Omental fat pad (tissue), 4 donors: ENCODE measurements around the gene WWC1. TPM values are rescaled to one million over a fixed set of nuclear protein-coding genes. Genes with fewer than 3 reads are reported as not detected.

Experiments used
- ATAC-seq: fragments of 150-250 bp; one replicate; pipeline ENCODE4 v1.9.1; 2016; ENCODE audit warnings: mild to moderate bottlenecking, moderate library complexity; ENCODE audit not compliant: low FRiP score
- DNase-seq: peaks from one replicate; pipeline ENCODE4 v3.0.0-alpha.2; 2019; ENCODE audit warnings: low spot score
- total RNA-seq, 4 donors: library from RNA; depleted of rRNA; stranded (reverse); fragments of >200 nt; gene quantifications; one replicate each; pipeline ENCODE4 v1.1.0, GENCODE V29; 2016
- TF ChIP-seq, protein P1 (sequence below), 3 donors: fragments of 450-650 bp; IDR thresholded peaks; one replicate each; pipeline ENCODE4 v1.5.1; 2016 to 2017; ENCODE audit warnings: antibody characterized with exemption in 3 of 3, mild to moderate bottlenecking in 3 of 3, moderate library complexity in 2 of 3

WWC1 gene
- total RNA-seq, 4 donors from 2014 or later, result 0.63 to 92.6 (median 21.0) TPM

DNA sequence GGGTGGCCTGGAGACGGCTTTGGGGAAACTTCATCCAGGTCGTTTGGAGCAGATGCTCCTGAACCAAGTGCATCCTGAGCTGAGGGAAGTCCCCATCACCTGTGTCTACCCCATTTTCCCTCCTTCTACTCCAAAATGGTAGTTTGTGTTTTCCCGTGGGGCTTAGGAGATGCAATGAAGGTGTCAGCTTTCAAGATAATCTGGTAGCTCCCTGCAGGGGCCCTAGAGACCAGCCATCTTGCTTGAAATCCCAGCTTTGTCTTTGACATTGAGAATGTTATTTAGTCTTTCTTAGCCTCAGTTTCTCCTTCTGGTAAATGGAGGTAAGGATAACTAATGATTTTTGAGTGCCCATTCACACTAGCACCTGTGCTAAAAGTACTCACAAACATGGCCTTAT, 77.4 kb downstream of the WWC1 start:
- DNase-seq, result no peak

GRCh38 chr5:168370831-168371230, 79.4 kb downstream of the WWC1 start:
- DNase-seq, result no peak
- TF ChIP-seq, protein P1, sequence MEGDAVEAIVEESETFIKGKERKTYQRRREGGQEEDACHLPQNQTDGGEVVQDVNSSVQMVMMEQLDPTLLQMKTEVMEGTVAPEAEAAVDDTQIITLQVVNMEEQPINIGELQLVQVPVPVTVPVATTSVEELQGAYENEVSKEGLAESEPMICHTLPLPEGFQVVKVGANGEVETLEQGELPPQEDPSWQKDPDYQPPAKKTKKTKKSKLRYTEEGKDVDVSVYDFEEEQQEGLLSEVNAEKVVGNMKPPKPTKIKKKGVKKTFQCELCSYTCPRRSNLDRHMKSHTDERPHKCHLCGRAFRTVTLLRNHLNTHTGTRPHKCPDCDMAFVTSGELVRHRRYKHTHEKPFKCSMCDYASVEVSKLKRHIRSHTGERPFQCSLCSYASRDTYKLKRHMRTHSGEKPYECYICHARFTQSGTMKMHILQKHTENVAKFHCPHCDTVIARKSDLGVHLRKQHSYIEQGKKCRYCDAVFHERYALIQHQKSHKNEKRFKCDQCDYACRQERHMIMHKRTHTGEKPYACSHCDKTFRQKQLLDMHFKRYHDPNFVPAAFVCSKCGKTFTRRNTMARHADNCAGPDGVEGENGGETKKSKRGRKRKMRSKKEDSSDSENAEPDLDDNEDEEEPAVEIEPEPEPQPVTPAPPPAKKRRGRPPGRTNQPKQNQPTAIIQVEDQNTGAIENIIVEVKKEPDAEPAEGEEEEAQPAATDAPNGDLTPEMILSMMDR (IDR thresholded peaks at IDR 0.05), result no peak
- no peak for ATAC-seq

More for the DNA sequence above, 77.4 kb downstream of the WWC1 start:
- TF ChIP-seq, protein P1 (IDR thresholded peaks at IDR 0.05), result no peak
- no peak for ATAC-seq

DNA sequence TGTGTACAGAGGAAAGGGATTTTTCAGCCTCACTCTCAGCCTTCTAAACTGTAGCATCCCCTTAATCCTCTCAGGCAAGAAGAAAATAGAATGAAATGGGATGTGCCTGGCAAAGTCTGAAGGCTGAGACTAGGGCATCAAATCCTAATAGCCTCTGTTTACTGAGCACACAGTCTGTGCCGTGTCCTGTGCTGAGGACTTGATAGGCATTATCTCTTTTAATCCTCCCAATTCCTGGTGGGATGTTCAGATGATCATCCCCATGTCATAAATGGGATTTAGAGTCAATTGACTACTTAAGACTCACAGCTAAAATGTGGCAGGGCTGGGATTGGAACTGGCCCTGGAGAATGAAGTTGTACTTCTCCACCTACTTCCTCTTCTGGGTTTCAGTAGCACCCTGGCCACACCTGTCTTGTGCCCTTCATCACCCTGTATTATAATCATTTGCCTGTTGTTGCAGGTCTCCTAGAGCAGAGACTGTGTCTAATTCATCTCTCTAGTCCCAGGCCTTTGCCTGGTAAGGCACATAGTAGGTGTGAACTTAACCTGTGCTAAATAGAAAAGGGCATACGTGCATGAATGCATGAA, 81.0 kb downstream of the WWC1 start:
- no peak for DNase-seq
- no peak for ATAC-seq
- TF ChIP-seq, protein P1 (IDR thresholded peaks at IDR 0.05), result no peak

- ATAC-seq, result no peak
- TF ChIP-seq, protein P1 (IDR thresholded peaks at IDR 0.05), result no peak
- no peak for DNase-seq
These were observed 83.1 kb downstream of the WWC1 start for GRCh38 chr5:168374532-168374931.

DNA sequence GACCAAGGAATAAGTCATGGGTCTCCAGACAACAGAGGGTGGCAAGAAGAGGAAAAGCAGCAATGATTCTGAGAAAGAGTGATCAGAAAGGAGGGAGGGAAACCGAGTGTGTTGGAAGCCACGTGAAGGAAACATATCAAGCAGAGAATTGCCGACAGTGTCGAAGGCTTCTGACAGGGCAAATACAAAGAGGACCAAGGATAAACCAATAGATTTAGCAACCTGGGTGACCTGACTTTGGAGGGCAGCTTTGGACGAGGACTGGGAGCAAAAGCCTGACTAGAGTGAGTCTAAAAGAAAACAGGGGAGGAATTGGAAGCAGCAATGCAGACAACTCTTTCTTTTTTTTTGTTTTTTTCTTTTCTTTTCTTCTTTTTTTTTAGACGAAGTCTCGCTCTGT, 83.8 kb downstream of the WWC1 start:
- TF ChIP-seq, protein P1 (IDR thresholded peaks at IDR 0.05), result no peak
- ATAC-seq (no peak), DNase-seq (no peak)

GRCh38 chr5:168377525-168377924, 86.1 kb downstream of the WWC1 start:
- ATAC-seq, result no peak
- TF ChIP-seq, protein P1 (IDR thresholded peaks at IDR 0.05), result no peak
- no peak for DNase-seq

GRCh38 chr5:168378741-168379140, 87.3 kb downstream of the WWC1 start:
- TF ChIP-seq, protein P1 (IDR thresholded peaks at IDR 0.05), result no peak
- DNase-seq (no peak), ATAC-seq (no peak)
